VCaP (cell line): ENCODE measurements around the gene ZMIZ1.

Experiments
- H3K27ac ChIP-seq: fragments of 450-650 bp; 2 replicates; pipeline ENCODE4 v1.5.1; 2017
- TF ChIP-seq, protein P1 (sequence below): fragments of 450-650 bp; conservative IDR thresholded peaks from 2 replicates; pipeline ENCODE4 v1.5.1; 2017; ENCODE audit warnings: mild to moderate bottlenecking, moderate library complexity

The ZMIZ1 gene

DNA sequence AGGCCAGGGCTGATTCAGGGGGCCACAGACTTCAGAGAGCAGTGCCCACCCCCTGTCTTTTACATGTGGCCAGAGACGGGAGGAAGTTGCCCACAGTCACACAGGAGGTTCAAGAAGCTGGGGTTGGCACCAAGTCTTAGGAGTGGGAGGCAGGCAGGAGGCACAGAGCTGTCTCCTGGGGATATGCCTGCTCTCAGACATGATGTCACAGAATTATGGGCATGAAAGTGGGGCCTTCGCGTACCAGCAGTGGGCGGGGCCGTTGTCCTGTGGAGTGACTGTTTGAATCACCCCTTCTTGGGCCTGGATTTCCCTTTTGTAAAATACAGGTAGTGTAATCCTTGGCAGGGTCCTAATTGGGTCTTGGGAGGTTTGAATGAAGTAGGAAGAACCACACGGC, 197.3 kb downstream of the ZMIZ1 start:
- H3K27ac ChIP-seq: no peak overlapping the region
- TF ChIP-seq, protein P1, sequence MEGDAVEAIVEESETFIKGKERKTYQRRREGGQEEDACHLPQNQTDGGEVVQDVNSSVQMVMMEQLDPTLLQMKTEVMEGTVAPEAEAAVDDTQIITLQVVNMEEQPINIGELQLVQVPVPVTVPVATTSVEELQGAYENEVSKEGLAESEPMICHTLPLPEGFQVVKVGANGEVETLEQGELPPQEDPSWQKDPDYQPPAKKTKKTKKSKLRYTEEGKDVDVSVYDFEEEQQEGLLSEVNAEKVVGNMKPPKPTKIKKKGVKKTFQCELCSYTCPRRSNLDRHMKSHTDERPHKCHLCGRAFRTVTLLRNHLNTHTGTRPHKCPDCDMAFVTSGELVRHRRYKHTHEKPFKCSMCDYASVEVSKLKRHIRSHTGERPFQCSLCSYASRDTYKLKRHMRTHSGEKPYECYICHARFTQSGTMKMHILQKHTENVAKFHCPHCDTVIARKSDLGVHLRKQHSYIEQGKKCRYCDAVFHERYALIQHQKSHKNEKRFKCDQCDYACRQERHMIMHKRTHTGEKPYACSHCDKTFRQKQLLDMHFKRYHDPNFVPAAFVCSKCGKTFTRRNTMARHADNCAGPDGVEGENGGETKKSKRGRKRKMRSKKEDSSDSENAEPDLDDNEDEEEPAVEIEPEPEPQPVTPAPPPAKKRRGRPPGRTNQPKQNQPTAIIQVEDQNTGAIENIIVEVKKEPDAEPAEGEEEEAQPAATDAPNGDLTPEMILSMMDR: no peak

DNA sequence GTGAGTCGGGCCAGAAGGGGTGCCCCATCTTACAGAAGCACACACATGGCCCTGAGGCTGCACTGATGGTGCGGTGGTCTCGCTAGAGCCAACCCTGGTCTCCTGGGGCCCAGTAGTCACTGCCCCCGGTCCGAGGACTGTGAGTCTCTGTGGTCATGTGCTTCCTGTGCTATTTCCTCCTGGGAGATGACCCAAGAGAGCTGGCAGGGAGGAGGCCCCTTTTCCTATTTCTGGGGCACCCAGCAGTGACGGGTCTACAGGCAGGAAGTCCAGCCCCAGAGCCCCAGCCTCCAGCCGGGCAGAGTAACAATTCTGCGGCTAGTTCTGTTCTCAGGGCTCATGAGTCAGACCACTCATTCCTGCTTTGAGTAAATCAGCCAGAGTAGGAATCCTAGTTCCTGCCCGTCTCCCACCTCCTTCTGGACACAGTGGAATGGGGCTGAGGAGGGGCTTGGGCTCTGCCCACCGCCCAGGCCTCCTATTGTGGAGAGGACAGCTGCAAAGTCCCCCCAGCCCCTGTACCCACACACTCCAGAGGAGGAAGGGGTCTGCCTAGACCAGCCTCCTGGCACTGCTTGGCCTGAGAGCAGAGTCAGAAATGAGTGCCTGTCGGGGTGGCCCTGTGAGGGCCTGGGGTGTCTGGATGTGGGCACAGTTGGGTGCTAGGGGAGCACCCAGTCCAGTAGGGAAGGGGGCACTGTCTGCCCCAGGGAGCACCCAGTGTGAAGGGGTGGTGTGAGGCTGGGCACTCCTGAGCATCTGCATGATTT, 198.0 kb downstream of the ZMIZ1 start:
- TF ChIP-seq, protein P1: no peak
- H3K27ac ChIP-seq: no peak overlapping the region

DNA sequence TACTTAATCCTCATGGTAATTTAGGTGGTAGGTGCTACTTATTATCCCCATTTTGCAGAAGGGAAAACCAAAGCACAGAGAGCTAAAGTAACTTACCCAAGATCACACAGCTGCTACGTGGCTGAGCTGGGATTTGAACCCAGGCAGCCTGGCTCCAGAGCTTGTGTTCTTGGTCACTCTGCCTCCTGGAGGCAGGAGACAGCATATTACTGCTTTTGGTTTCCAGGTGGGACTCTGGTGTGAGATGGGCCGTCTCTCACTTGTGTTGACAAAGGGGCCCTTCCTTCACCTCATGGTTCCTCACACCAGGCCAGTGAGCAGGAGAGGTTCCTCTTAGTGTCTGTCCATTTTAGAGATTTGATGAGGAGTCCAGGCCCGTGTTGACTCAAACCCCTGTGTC, 198.7 kb downstream of the ZMIZ1 start:
- no peak overlapping the region for H3K27ac ChIP-seq
- TF ChIP-seq, protein P1: no peak

DNA sequence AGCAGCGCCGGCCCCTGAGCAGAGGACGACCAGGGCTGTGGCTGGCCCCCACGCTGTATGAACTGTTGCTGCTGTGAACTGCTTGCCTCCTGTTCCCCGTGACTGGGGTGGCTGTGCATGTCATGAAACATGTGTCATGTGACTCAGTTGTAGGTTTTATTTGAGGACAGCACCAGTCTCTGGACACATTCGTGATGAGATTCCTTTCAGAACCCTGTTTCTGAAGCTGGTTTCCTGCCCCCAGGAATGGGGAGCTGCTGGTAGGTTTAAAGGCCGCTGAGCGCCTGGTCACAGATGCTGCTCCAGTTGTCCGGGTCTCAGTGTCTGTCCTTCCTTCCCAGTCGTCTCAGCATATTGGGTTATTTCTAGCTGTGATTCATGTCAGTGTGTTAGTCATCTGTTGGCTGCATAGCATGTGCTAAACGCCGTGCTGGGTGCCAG, 199.4 kb downstream of the ZMIZ1 start:
- TF ChIP-seq, protein P1: no peak
- no peak overlapping the region for H3K27ac ChIP-seq

DNA sequence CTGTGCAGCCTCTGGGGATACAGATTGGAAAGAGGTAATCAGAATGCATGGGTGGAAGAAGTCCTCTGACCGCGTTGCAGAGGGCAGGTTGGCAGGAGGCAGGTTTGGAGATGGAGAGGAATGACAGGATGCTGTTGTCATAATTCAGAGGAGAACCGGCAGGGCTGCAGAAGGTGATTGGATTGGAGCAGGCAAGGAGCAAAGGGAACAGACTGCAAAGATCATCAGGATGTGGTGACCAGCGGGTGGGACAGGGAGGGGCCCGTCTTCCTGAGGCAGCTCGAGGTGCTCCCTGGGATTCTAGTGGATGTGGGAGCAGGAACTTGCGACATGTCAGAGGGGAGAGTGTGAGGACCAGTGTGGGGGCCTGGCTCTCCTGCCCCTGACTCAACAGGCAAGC, 200.0 kb downstream of the ZMIZ1 start:
- TF ChIP-seq, protein P1: no peak
- no peak overlapping the region for H3K27ac ChIP-seq

DNA sequence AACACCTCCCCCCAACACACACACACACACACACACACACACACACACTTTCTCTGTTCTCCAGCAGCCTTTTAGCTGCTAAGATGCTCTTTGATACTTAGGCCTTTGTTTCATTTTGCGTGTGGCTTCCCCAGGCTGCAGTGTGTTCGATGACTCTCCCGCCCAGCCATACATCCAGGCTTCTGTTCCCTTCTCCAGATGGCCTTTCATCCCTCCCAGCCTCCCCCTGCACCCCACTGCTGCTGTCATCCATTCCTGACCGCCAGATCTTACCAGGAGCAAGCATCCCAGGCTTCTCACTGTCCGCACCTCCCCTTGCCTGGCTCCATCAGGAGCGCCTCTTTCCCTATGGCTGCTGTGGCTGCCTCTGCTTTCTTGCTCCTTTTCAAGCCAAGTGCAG, 200.7 kb downstream of the ZMIZ1 start:
- TF ChIP-seq, protein P1: no peak
- no peak overlapping the region for H3K27ac ChIP-seq

DNA sequence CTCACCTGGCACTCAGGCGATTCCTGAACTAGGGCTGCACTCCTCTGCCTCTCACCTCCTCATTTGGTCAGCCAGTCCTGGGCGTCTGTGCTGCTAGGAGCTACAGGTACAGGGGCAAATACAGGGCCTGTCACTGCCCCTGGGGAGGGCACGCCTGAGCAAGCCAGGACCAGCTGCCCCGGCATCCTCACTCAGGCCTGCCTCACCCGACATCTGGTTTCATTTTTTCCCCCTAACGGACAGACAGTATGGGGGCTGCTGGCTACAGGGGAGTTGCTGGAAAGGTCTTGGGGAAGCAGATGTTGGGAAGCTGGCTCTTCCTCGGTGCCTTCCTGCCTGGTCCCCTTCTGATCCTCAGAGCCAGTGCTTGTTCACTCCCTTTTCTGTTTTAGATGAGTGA, 201.2 kb downstream of the ZMIZ1 start:
- H3K27ac ChIP-seq: no peak overlapping the region
- TF ChIP-seq, protein P1: no peak
